ENCODE results near the gene RPS15.

RPS15 gene

GRCh38 chr19:1438035-1438932 lies at the start of gene RPS15:
Gene RPS15, plus strand, starts transcription at chr19:1438396. Its CDS starts 30 bp downstream, at chr19:1438426.
- peak; percentile 40 for DNase-seq

GRCh38 chr19:1388637-1389026 lies 49.6 kb upstream of the RPS15 start:
- no peak for DNase-seq

- DNase-seq: no peak
Observed at GRCh38 chr19:1389033-1389940, 48.9 kb upstream of the RPS15 start.

GRCh38 chr19:1390890-1391423 lies 47.2 kb upstream of the RPS15 start:
- no peak for DNase-seq

GRCh38 chr19:1392407-1392806 lies 45.8 kb upstream of the RPS15 start:
- DNase-seq: no peak

GRCh38 chr19:1392939-1393530 lies 45.2 kb upstream of the RPS15 start:
- no peak for DNase-seq

- DNase-seq: no peak
Observed at GRCh38 chr19:1393841-1394240, 44.4 kb upstream of the RPS15 start.

- DNase-seq: no peak
Observed at GRCh38 chr19:1394252-1395193, 43.7 kb upstream of the RPS15 start.

GRCh38 chr19:1395194-1396018 lies 42.8 kb upstream of the RPS15 start:
- DNase-seq: no peak

- no peak for DNase-seq
Observed at GRCh38 chr19:1396019-1396767, 42.0 kb upstream of the RPS15 start.

GRCh38 chr19:1396768-1397679 lies 41.2 kb upstream of the RPS15 start:
- DNase-seq: no peak

- DNase-seq: no peak
Observed at GRCh38 chr19:1397838-1398237, 40.4 kb upstream of the RPS15 start.

GRCh38 chr19:1399079-1399478 lies 39.1 kb upstream of the RPS15 start:
- no peak for DNase-seq

- DNase-seq: no peak
Observed at GRCh38 chr19:1399745-1400144, 38.5 kb upstream of the RPS15 start.

GRCh38 chr19:1400281-1401137 lies 37.7 kb upstream of the RPS15 start:
- DNase-seq: no peak

- no peak for DNase-seq
Observed at GRCh38 chr19:1401138-1401888, 36.9 kb upstream of the RPS15 start, which contains the start of gene GAMT. Gene GAMT, minus strand, starts transcription at chr19:1401542. Its CDS starts 66 bp downstream, at chr19:1401476.

GRCh38 chr19:1401889-1402217 lies 36.3 kb upstream of the RPS15 start:
- DNase-seq: no peak

Measured in SIG-M5 (cell line).